Measurements from ENCODE around the gene SPRED1. TPM values are rescaled to one million over a fixed set of nuclear protein-coding genes. Genes with fewer than 3 reads are reported as not detected.

Gene SPRED1
- total RNA-seq, result 1 to 10 TPM; 3.2 TPM

DNA sequence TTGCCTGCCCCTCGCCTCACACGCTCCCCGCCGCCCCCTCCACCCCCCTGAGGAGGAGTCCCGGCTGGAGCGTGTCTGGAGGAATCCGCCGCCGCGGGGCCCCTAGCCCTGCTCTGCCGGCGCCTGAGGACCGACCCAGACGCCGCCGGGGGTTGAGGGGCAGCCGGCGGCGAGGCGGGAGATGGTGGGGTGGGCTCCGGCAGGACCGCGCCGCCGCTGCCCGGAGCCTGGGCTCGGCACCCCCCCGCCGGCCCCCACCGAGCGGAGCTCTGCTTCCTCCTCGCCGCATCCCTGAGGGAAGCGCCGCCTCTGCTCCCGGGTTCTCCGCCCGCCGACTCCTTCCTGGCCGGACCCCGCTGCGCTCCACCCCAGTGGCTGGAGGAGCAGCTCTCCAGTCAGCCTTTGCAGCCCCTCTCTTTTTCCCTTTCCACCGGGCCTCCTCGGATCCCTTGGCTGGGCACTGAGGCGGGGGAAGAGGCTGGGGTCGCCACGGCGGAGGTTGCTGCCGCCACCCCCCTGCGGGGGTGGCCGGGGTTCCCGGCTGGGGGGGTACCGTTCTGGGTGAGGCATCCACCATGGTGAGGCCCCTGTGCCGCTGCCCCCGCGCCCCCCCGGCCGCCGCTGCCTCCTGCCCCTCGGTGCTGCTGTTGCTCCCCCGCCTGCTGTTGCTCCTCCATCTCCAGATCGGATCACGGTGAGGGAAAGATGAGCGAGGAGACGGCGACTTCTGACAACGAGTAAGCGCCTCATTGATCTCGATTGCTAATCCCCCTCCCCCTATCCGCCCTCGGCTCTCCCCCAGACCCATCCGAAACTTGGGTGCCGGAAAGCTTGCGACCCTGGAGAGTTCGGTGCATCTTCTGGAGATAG is at the start of gene SPRED1:
Gene SPRED1 (plus strand): TSS at position 356 of the 870 bp plus-strand sequence. CDS start 350 bp downstream, at position 706.
- H3K4me3 Mint-ChIP-seq, result peak within 1 kb of the TSS; percentile 91
- H3K36me3 Mint-ChIP-seq, result no peaks in the 10 kb centered on the region
- peak; percentile 45 for DNase-seq
- H3K27ac Mint-ChIP-seq, result peak within 1 kb of the TSS; percentile 67
- peaks cover 27% of the 10 kb centered on the region for H3K4me1 Mint-ChIP-seq
- H3K27me3 Mint-ChIP-seq, result peaks cover 39% of the 10 kb centered on the region
- H3K9me3 Mint-ChIP-seq, result no peaks in the 10 kb centered on the region

DNA sequence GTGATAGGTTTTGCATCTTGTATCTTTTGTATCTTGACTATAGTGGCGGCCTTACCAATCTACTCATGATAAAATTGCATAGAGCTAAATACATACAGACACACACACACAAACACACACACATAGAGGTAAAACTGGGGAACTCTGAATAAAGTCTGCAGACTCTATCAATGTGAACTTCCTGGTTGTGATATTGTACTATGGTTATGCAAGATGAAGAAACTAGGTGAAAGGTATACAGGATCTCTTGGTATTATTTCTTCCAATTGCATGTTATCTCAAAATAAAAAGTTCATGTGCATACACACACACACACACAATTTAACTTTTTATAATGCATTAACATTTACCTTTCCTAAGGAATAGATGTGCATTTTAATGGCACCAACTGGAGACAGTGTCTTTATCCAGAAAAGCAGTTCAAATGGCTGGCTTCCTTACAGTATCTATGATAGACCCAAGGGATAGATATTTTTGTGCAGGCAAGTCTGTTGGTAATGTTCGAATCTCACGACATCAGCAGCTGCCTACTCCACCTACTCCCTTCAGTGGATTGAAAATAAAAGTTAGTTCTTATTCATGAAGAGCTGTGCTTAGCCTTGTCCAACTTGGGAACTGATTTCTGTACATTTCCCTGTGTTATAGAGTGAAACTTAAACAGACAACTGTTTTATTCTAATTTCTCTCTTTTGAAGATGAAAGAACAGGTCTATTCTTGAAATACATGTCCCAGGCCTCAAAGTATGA is 46.9 kb upstream of the SPRED1 start:
- Mint-ChIP-seq H3K4me1 (no peaks in the 10 kb centered on the region), H3K27ac (no peak overlapping the region), H3K36me3 (no peaks in the 10 kb centered on the region), H3K4me3 (no peak overlapping the region), H3K9me3 (peaks cover 2% of the 10 kb centered on the region), H3K27me3 (peaks cover 23% of the 10 kb centered on the region)
- no peak for DNase-seq

DNA sequence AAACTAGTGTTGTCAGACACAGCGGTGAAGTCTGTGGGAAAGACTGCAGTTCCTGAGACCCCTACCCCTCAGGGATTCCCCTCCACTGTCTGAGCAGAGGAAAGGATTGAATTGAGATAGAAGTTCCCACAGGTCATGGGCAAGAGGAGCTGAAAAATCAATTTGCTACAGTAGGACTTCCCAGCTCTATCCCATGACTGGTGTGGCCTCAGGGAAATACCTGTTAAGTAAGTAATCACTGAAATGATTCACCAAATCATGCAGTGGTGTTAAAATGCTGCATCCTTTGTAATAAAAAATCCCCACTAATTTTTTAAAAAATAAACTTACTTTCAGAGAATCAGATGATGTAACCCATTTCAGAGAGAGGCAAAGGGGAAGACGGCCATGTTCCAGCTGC is 45.0 kb upstream of the SPRED1 start:
- H3K9me3 Mint-ChIP-seq, result peaks cover 2% of the 10 kb centered on the region
- no peaks in the 10 kb centered on the region for H3K36me3 Mint-ChIP-seq
- H3K27ac Mint-ChIP-seq, result no peak overlapping the region
- DNase-seq, result no peak
- H3K27me3 Mint-ChIP-seq, result peaks cover 30% of the 10 kb centered on the region
- H3K4me3 Mint-ChIP-seq, result no peak overlapping the region
- H3K4me1 Mint-ChIP-seq, result no peaks in the 10 kb centered on the region

DNA sequence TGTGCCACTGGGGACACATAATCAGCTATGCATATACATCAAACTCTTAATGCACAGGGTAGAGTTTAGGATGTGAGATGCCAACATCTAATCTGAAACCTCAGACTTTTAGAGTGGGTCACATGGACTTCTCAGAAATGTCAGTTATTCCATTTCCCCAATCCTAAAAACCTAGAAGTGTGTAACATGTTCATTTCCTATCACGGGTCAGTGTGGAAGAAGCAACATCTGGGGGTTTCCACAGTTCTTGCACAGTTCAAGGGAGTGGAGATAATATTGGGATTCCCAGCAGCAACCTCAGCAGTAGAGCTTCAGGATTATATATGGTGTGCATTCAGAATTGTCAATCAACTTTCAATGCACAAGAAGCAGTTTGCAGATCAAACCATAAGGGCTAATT is 44.4 kb upstream of the SPRED1 start:
- no peak for DNase-seq
- H3K27me3 Mint-ChIP-seq, result peaks cover 25% of the 10 kb centered on the region
- no peak overlapping the region for H3K4me3 Mint-ChIP-seq
- no peaks in the 10 kb centered on the region for H3K4me1 Mint-ChIP-seq
- H3K9me3 Mint-ChIP-seq, result peaks cover 2% of the 10 kb centered on the region
- no peaks in the 10 kb centered on the region for H3K36me3 Mint-ChIP-seq
- H3K27ac Mint-ChIP-seq, result no peak overlapping the region

DNA sequence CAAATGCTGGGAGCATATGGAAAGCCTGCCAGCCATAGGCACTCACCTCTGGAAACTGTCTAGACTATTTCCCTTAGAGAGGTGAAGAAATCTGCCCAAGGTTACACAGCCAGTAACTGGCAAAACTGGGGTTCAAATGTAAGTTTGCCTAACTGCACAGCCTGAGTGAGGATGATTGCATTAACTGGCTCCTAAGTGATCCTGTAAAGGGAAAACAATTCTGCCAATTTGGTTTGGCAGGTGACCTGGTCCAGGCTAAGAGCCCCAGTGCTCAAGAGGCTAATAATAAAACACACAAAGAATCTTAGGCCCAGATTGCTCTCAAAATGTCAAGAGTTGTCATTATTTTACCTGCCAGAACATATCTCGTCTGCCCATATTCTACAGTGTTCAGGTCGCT is 43.9 kb upstream of the SPRED1 start:
- Mint-ChIP-seq H3K4me1 (no peaks in the 10 kb centered on the region), H3K36me3 (no peaks in the 10 kb centered on the region), H3K27me3 (peaks cover 19% of the 10 kb centered on the region), H3K9me3 (peaks cover under 1% of the 10 kb centered on the region), H3K27ac (no peak overlapping the region), H3K4me3 (no peak overlapping the region)
- no peak for DNase-seq

DNA sequence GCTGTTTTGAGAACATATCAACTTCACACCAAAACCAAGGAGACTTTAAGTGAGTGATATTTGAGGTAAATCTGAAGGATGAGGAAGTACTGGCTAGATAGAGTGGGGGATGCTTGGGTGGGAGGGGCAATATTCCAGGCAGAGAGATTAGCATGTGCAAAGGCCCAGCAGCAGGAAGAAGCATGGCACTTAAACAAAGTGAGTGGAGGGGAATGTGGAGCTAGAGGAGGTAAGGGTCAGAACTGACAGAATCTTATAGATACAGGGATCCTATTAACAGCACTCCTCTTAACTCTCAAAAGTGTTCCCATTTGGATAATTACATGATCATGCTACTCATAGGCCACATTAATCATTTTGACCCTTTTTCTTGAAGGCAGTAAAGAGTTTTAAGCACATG is 41.4 kb upstream of the SPRED1 start:
- Mint-ChIP-seq H3K9me3 (no peaks in the 10 kb centered on the region), H3K4me1 (no peaks in the 10 kb centered on the region), H3K27ac (no peak overlapping the region), H3K27me3 (peaks cover 13% of the 10 kb centered on the region), H3K36me3 (no peaks in the 10 kb centered on the region), H3K4me3 (no peak overlapping the region)
- DNase-seq, result no peak

DNA sequence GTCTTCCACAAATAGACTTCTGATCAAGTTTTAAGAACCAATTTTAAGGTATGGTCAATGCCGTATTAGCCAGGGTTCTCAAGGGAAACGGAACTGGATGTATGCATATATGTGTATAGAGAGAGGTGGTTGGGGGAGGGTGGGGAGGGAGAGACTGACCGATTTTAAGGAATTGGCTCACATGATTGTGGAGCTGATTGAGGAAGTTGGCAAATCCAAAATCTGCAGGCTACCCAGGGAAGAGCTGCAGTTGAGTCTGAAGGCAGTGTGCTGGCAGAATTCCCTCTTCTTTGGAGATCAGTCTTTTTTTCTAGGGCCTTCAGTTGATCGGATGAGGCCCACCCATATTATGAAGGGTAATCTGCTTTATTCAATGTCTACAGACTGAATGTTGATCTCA is 40.8 kb upstream of the SPRED1 start:
- H3K27ac Mint-ChIP-seq, result no peak overlapping the region
- no peaks in the 10 kb centered on the region for H3K36me3 Mint-ChIP-seq
- H3K4me1 Mint-ChIP-seq, result no peaks in the 10 kb centered on the region
- no peak overlapping the region for H3K4me3 Mint-ChIP-seq
- H3K27me3 Mint-ChIP-seq, result peaks cover 15% of the 10 kb centered on the region
- H3K9me3 Mint-ChIP-seq, result no peaks in the 10 kb centered on the region
- no peak for DNase-seq

DNA sequence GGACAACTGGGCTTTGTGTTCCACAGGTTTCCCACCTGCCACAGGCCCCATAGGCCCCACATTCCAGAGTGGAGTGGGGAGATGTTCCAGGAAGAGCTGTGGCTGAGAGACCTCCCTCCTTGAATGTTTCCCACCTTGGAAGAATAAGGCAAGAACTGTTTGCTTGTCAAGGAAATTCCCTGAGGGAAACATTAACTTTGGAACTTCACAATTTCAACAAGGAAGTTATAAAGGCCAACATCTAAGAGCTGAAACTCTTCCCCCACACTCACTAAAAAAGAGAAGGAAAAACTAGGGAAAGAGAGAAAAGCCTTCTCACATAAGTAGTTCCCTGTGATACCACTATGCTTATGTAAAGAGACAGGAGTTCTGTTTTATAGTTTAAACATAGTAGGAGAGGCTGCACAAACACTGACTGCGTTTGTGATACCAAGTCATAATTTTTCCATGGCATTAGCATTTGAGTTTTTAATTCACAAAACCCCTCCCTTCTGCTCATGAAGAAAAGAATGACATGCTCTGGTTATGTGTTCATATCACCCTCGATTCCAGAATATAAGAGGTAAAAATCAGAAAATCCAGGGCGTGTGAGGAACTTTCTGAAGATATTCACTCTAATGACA is 39.8 kb upstream of the SPRED1 start:
- no peak overlapping the region for H3K27ac Mint-ChIP-seq
- no peak overlapping the region for H3K4me3 Mint-ChIP-seq
- no peaks in the 10 kb centered on the region for H3K9me3 Mint-ChIP-seq
- peaks cover 18% of the 10 kb centered on the region for H3K27me3 Mint-ChIP-seq
- no peak for DNase-seq
- H3K4me1 Mint-ChIP-seq, result peaks cover 2% of the 10 kb centered on the region
- no peaks in the 10 kb centered on the region for H3K36me3 Mint-ChIP-seq

DNA sequence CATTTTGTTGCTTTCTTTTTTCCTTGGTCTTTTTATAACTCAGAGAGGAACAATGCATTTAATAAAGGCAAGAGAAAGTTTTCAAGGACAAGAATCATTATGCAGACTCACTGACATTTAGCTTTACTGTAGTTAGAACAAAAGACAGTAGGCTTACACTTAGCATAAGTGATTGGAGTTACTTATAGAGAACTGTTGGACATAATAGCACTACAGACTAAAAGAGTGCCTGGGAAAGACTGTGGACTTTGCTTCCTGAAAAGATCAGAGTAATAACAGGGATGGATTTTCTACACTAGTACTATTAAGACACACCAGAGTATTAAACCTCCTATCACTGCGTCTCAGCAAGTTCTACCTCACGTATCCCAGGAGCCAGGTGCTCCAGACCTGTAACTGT is 39.3 kb upstream of the SPRED1 start:
- Mint-ChIP-seq H3K36me3 (no peaks in the 10 kb centered on the region), H3K4me3 (no peak overlapping the region), H3K4me1 (peaks cover 2% of the 10 kb centered on the region), H3K27ac (no peak overlapping the region), H3K27me3 (peaks cover 18% of the 10 kb centered on the region), H3K9me3 (no peaks in the 10 kb centered on the region)
- DNase-seq, result no peak

DNA sequence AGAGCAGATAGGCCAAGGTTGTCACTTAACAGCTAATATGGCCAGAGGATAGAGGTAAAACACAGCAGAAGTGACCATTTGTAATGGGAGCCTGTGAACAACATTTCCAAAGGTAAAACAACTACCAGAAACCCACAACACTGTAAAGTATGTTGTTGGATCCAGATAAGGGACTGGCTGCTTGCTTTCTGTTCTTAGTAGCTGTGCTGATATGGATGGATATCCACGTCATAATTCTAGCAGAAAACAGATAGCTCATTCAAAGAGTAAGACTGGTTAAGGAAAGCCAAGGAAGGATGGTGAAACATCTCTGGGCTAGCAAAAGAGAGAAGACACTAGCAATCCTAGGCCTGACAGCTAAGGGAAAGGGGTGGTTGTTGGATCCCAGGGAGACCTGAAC is 36.9 kb upstream of the SPRED1 start:
- Mint-ChIP-seq H3K27ac (no peak overlapping the region), H3K4me1 (peaks cover 2% of the 10 kb centered on the region), H3K27me3 (peaks cover 18% of the 10 kb centered on the region), H3K4me3 (no peak overlapping the region), H3K36me3 (no peaks in the 10 kb centered on the region), H3K9me3 (no peaks in the 10 kb centered on the region)
- DNase-seq, result no peak

DNA sequence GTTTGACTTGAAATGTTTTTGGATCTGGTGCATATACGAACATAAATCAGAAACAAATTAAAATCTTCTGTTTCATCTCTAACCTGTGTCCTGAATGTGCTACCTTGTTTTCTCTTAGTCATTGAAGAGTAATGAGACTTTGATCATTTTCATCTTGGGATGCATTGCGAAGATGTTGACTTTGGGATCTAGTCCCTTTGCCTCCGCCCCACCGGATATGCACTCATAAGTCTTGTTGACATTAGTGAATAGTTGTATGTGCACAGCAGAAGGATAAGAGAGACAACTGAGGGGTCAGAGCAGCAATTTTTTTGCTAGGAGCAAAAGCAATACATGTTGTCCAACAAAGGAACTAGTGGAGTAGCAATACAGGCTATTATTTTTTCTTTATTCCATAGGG is 35.9 kb upstream of the SPRED1 start:
- Mint-ChIP-seq H3K27me3 (peaks cover 10% of the 10 kb centered on the region), H3K27ac (no peak overlapping the region), H3K36me3 (no peaks in the 10 kb centered on the region), H3K4me1 (peaks cover 2% of the 10 kb centered on the region), H3K4me3 (no peak overlapping the region), H3K9me3 (no peaks in the 10 kb centered on the region)
- no peak for DNase-seq

DNA sequence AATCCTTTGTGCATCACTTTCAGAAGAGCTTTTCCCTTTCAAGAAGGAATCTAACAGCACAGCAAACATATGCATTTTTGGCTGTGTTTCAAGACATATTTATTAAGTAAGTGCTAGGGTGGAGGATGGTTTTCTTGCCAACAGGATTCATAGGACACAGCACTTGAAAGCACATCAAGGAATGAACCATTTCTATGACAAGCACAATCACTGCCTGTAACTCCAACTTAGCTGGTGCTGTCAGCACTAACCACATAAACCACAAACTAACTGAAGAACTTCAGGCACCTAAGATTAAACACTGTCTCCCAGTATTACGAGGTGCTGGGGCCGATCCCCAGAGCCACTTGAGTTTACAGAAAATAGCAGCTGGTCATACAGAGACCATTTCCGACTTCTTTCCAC is 35.4 kb upstream of the SPRED1 start:
- DNase-seq, result no peak
- peaks cover 10% of the 10 kb centered on the region for H3K27me3 Mint-ChIP-seq
- no peak overlapping the region for H3K4me3 Mint-ChIP-seq
- H3K27ac Mint-ChIP-seq, result no peak overlapping the region
- H3K36me3 Mint-ChIP-seq, result no peaks in the 10 kb centered on the region
- H3K4me1 Mint-ChIP-seq, result peaks cover 2% of the 10 kb centered on the region
- no peaks in the 10 kb centered on the region for H3K9me3 Mint-ChIP-seq

DNA sequence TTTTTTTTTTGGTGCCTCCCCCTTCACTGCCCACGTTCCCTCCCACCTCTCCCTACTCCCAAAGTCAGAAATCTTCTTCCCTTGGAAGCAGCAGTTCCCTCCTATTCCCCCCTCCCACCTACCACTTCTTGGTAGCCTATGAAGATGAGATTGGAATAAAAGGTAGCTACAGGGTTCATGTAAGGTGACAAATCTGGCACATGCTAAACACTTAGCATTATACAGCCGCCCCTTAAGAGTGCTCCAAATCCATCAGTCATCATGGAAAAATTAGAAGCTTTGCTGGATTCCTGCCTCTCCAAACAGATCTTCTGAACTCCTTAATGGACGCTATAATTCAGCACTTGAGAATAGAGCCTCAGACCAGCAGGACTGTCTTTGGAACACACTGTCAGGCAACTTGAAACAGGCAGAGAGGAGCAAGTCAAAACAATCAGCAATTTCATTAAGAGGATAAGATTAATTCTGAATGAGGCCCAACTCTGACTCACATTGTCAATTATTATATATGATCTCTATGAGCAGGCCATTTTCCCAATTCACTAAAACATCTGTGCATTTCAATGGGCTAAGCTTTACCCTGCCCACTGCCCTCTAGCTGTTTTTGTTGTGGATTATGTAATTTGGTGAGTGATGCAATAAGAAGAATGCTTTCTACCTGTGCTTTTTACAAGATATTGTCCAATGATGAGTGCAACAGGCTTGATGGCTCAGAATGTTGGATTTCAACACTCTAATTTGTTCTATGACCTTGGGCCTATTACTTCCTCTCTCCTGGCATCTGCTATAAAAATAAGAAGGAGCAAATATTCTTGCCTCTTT is 34.6 kb upstream of the SPRED1 start:
- no peak overlapping the region for H3K27ac Mint-ChIP-seq
- DNase-seq, result no peak
- no peaks in the 10 kb centered on the region for H3K9me3 Mint-ChIP-seq
- H3K4me3 Mint-ChIP-seq, result no peak overlapping the region
- H3K27me3 Mint-ChIP-seq, result peaks cover 10% of the 10 kb centered on the region
- H3K4me1 Mint-ChIP-seq, result peaks cover 2% of the 10 kb centered on the region
- H3K36me3 Mint-ChIP-seq, result no peaks in the 10 kb centered on the region

DNA sequence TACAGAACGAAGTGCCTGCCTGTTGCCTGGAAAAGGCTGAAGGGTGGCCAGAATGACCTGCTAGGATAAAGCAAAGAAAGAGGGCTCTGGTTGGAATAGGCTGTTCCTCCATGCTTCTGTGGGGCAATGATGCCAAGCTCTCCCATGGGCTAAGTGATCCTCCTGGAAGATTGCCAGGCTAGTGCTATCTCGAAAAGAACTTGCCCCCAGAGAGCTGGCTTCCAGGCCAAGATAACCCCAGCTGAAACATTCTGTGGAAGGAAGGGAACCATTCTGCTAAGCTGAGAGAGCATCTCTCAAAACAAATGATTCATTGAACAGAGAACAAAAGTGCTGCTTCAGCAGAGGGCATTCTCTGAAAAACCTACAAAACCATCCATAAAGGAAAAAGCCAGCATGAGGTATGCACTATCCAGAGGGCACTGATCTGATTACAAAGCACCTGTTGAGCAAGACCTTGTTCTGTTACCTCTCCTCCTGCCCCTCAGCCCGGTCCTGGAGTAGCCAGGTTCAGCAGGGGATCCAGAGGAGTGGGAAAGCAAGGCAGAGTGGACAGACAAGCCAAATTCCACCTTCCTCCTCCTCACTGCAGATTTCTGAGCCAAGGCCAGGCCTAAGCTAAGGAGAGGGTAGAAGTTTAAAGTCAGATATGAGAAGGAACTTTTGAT is 31.9 kb upstream of the SPRED1 start:
- Mint-ChIP-seq H3K36me3 (no peaks in the 10 kb centered on the region), H3K4me3 (no peak overlapping the region), H3K27ac (no peak overlapping the region), H3K27me3 (peaks cover 10% of the 10 kb centered on the region), H3K4me1 (peaks cover 2% of the 10 kb centered on the region), H3K9me3 (no peaks in the 10 kb centered on the region)
- DNase-seq, result no peak
